DMS 273 (cell line): Measurements from ENCODE around the gene CMIP.

Experiments used
- DNase-seq: peaks from one replicate; lab custom pipeline; 2025; ENCODE audit not compliant: unreplicated experiment; lab: John Stamatoyannopoulos, UW

The CMIP gene

GRCh38 chr16:81492311-81492761, 47.7 kb downstream of the CMIP start:
- DNase-seq: no peak

DNA sequence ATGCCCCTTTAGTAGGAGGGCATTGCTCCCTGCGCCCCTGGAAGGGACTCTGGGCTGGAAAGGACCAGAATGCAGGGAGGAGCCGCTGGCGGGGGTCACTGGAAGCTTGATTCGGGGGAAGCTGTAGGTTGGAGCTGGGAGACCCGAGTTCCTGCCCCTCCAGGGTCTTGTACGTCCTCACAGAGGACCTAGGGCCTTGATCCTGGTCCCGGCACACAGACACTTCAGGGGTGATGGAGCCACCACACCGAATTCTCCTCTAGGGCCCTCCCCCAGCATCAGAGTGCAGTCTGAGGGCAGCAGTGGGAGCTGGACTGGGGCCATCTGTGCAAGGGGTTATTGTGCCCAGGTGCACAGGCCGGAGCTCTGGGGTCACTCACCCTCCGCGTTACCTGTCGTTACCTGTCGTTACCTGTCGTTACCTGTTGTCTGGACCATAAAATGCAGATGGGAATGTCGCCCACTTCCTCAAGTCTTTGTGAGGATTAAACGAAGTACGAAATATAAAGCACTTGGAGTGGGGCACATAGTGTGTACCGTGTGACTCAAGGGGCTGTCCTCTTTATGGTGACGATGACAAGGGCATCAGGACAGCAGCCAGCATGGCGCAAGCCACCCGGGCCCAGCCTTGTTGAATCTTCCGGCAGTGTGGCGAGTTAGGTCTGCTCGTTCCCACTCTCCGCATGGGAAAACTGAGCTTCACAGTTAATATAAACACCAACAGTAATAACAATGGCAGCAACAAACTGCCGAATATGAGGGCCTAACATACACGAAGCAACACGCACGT, 48.6 kb downstream of the CMIP start:
- no peak for DNase-seq

DNA sequence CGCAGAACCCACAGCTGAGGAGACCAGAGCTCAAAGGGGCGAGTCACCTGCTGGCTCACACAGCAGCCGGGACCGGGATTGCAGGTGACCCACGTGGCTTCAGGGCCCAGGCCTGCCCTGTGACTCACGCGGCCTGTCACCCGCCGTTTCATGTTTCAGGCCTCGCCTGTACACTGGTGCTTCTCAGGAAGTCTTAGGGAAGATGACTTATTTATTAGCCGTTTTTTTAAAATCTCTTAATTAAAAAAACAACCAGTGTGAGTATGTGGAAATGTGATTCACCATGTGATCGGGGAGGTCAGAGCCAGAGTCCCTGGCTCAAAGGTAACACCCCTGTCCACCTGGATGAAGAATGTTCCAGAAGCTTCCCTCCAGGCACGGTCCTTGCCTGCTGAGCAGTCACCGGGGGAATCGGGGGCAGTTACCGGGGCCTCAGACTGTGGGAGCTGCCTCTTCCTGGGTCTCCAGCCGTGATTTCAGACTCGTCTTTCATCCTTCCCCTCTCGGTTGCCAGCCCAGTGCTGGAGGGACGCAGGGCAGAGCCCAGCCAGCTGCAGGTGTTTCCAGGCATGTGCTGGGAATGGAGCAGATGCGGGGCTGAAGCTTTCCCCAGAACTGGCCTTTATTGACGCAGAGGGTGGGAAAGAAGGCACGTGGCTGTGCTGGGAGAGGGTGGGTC, 49.3 kb downstream of the CMIP start:
- peak; percentile 16 for DNase-seq

- DNase-seq: no peak
These were observed 49.8 kb downstream of the CMIP start for GRCh38 chr16:81494434-81494806.

DNA sequence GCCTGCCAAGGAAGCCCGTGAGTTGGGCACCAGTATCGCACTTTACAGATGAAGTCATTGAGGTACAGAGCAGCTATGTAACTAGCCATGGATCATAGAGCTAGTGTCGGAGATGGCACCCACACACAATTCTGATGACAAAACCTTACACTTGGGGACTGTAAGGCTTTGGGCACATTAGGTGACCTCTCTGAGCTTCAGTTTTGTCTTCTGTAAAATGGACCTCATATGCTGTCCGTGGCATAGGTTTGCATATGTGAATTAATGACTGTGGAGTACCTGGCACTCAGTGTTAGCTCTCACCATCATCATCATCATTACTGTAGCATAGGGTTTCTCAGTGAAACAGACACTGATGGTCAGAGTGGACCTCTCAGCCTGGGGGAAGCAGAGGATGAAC, 50.3 kb downstream of the CMIP start:
- no peak for DNase-seq

GRCh38 chr16:81495321-81496234, 51.0 kb downstream of the CMIP start:
- DNase-seq: no peak

- no peak for DNase-seq
These were observed 51.7 kb downstream of the CMIP start for GRCh38 chr16:81496321-81496720.

DNA sequence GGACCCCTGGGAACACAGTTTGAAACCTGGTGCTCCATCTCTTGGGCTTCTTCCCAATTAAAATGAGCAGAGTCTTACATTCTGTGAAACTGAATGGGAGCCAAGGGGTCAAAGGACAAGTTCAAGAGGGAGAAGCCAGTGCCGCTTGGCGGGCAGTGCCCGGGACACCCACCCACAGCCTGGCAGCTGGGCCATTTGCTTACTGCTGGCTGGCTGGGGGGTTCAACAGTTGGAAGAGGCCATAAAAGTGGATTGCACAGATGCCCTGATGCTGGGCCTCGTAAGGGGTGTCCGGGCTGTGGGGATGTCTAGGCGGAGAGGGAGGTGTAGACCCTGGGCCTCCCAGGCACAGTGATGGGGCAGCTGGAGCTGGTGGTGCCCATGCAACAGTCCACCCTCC, 52.1 kb downstream of the CMIP start:
- no peak for DNase-seq

- no peak for DNase-seq
These were observed 53.1 kb downstream of the CMIP start for GRCh38 chr16:81497690-81498089.

DNA sequence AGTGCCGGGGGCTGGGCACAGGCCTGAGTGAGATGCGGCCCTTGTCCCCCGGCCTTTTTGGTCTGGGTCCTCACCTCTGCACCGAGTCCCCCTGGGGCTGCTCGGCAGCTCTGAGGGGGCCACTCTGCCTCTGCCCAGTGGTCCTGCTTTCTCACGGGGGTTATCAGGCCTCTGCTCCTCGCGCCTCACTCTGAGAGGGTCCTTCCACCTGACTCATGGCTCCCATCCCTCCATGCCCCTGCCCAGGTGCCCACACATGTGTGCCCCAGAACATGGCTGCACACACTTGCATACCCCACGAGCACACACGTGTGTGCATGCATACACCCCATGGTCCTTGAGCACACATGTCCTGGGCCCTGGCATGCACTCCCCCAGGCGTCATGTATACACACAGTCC, 53.7 kb downstream of the CMIP start:
- no peak for DNase-seq

GRCh38 chr16:81499576-81500380, 55.2 kb downstream of the CMIP start:
- DNase-seq: peak; percentile 53

DNA sequence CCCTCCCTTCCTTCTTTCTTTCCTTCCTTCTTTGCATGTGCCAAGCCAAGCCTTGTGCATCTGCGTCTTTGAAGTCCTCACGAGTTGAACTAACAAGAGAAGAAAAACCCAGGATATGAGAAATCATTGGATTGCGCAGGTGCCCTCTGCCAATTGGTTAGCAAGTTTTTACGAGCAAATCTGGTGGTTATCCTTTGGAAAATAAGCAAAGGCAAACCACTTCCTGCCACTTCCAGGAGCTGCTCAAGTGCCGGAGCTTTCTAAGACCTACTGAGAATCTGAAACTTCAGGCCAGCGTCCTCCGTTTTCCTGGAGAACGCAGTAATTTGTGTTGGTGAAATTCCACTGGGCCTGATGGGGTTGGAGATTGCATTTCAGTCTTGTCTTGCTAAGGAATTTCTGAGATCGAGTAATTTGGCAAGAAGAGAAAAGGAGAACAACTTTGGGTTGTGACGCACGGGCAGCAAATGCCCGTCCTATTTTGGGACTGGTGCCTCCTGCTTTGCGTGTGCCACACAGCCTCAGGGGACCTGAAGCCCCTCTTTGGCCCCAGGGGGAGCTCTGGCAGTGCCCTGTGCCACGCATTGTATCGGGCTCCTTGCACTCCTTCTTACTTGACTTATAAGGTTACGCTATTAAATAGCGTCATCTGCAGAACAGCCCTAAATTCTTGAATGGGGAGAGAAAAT, 56.4 kb downstream of the CMIP start:
- DNase-seq: no peak

GRCh38 chr16:81502396-81503070, 57.9 kb downstream of the CMIP start:
- no peak for DNase-seq

- no peak for DNase-seq
These were observed 60.5 kb downstream of the CMIP start for GRCh38 chr16:81505011-81505661.

DNA sequence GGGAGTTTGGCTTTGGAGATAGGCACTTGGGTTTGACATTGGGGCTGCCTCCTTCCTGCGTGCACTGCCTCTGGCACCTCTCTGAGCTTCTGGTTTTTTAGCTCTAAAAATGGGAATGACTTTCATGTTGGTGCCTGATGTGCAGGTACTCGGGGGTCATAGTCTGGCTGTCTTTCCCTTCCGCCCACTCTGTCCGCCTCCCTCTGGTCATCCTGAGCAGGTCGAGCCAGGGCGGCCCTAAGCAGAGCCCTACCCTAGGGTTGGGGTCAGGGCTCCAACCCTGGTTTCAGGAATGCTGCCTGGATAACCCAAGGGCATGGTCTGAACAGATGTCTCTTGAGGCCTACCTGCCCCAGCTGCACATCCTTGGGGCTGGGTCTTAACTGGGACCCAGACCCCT, 64.8 kb downstream of the CMIP start:
- no peak for DNase-seq

- DNase-seq: no peak
These were observed 65.4 kb downstream of the CMIP start for GRCh38 chr16:81510016-81510415.

DNA sequence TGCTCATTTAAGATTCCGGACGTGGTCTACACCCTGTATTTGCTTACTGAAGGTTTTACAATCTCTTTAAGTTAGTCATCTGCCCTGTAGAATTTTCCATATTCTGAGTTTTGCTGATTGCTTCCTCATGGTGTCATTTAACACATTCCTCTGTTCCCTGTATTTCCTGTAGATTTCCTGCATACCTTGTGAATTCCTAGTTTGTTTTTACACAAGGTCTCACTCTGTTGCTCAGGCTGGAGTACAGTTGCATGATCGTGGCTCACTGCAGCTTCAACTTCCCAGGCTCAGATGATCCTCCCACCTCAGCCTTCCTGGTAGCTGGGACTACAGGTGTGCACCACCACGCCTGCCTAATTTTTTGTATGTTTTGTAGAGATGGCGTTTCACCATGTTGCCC, 66.8 kb downstream of the CMIP start:
- no peak for DNase-seq

- no peak for DNase-seq
These were observed 68.8 kb downstream of the CMIP start for GRCh38 chr16:81513204-81514040.
